Smooth muscle cell (in vitro differentiated cells): ENCODE results near the gene DLX2. TPM values are rescaled to one million over a fixed set of nuclear protein-coding genes. Genes with fewer than 3 reads are reported as not detected.

ENCODE experiments used
- DNase-seq: peaks from one replicate; lab custom pipeline; 2025; ENCODE audit not compliant: unreplicated experiment; lab: John Stamatoyannopoulos, UW
- H2AFZ ChIP-seq: fragments of 200-600 bp; sonication (generic); 2 replicates; pipeline ENCODE4 v1.6.0; 2016; ENCODE audit warnings: antibody characterized with exemption, low read depth, mild to moderate bottlenecking
- H3F3A ChIP-seq: fragments of 200-600 bp; sonication (generic); 2 replicates; pipeline ENCODE4 v1.6.0; 2017; ENCODE audit warnings: antibody characterized with exemption, low read depth
- H3K27ac ChIP-seq: fragments of 200-600 bp; sonication (generic); 2 replicates; pipeline ENCODE4 v1.5.1; 2016; ENCODE audit warnings: low read depth, mild to moderate bottlenecking
- H3K27me3 ChIP-seq: fragments of 200-600 bp; sonication (generic); 2 replicates; pipeline ENCODE4 v1.6.1; 2016; ENCODE audit warnings: low read depth, mild to moderate bottlenecking
- H3K36me3 ChIP-seq: fragments of 200-600 bp; sonication (generic); 2 replicates; pipeline ENCODE4 v1.5.1; 2016; ENCODE audit warnings: low read depth
- H3K4me1 ChIP-seq: fragments of 200-600 bp; sonication (generic); 2 replicates; pipeline ENCODE4 v1.5.1; 2016; ENCODE audit warnings: low read depth
- H3K4me2 ChIP-seq: fragments of 200-600 bp; sonication (generic); 2 replicates; pipeline ENCODE4 v1.6.0; 2016; ENCODE audit warnings: mild to moderate bottlenecking
- H3K4me3 ChIP-seq: fragments of 200-600 bp; sonication (generic); 2 replicates; pipeline ENCODE4 v1.5.1; 2016; ENCODE audit warnings: mild to moderate bottlenecking
- H3K79me2 ChIP-seq: fragments of 200-600 bp; sonication (generic); 2 replicates; pipeline ENCODE4 v1.6.0; 2016; ENCODE audit warnings: low read depth, mild to moderate bottlenecking
- H3K9ac ChIP-seq: fragments of 200-600 bp; sonication (generic); 2 replicates; pipeline ENCODE4 v1.6.0; 2016; ENCODE audit warnings: low read depth
- H3K9me3 ChIP-seq: fragments of 200-600 bp; sonication (generic); replicated peaks from 2 replicates; pipeline ENCODE4 v1.5.1; 2016; ENCODE audit warnings: low read depth
- H4K20me1 ChIP-seq: fragments of 200-600 bp; sonication (generic); 2 replicates; pipeline ENCODE4 v1.6.0; 2016; ENCODE audit warnings: low read depth
- CTCF ChIP-seq: fragments of 200-600 bp; sonication (generic); IDR thresholded peaks from 2 replicates; pipeline ENCODE4 v1.5.1; 2017; ENCODE audit warnings: borderline replicate concordance, mild to moderate bottlenecking, antibody characterized with exemption; ENCODE audit not compliant: insufficient read depth, poor library complexity, severe bottlenecking
- WGBS: methylation state at CpG from one replicate; pipeline ENCODE4 v1.1.7; 2016; ENCODE audit warnings: low lambda C conversion rate; 5-methylcytosine and 5-hydroxymethylcytosine counted together
- polyA plus RNA-seq: library from polyadenylated mRNA; unstranded; fragments of >200 nt; fragmentation: Nextera tagmentation; extraction: Ambion mirVana; gene quantifications from 2 replicates; pipeline ENCODE4 v1.2.1, GENCODE V29; 2016
- total RNA-seq: library from RNA; depleted of rRNA; stranded (reverse); fragments of >200 nt; gene quantifications from 2 replicates; pipeline ENCODE4 v1.2.3, GENCODE V29; 2014

The DLX2 gene
- total and polyA plus RNA-seq, 2 experiments from 2014 or later = 1.9 TPM

DNA sequence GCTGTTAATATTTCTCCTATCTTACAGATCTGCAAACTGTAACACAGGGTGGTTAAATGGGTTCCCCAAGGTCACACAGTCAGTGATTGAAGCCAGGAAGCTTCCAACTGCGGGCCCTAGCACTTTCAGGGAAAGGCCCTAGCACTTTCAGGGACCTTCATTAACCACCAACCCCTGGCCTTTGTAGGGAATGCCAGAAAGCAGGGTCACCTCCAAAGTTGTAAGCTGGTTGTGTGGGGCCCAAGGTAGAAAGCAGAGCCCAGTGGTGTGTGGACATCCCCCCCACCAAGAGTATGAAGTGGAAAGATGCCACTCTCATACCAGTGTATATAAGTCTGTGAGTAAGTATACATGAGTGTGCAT is 4.4 kb downstream of the DLX2 start:
- TF ChIP-seq CTCF = no peak
- Histone ChIP-seq H3K9ac (peak overlapping the region; percentile 70), H2AFZ (no peak overlapping the region), H3K4me2 (peak overlapping the region; percentile 97), H3K36me3 (no peaks in the 10 kb centered on the region), H3K27me3 (peaks cover 62% of the 10 kb centered on the region), H3K4me3 (peak overlapping the region; percentile 68), H4K20me1 (peaks cover 8% of the 10 kb centered on the region), H3K4me1 (peaks cover 70% of the 10 kb centered on the region), H3K9me3 (no peaks in the 10 kb centered on the region), H3F3A (peaks cover 17% of the 10 kb centered on the region), H3K79me2 (peaks cover 5% of the 10 kb centered on the region), H3K27ac (peak overlapping the region; percentile 89)
- DNase-seq = no peak
- WGBS = 44% methylated on average over 1 of the region's 1 CpG

GRCh38 chr2:172097557-172098131 is 5.1 kb downstream of the DLX2 start:
- H3F3A ChIP-seq = peaks cover 17% of the 10 kb centered on the region
- 28% methylated on average over 9 of the region's 9 CpGs for WGBS
- DNase-seq = no peak
- H3K27ac ChIP-seq = peak overlapping the region; percentile 89
- H3K9me3 ChIP-seq = no peaks in the 10 kb centered on the region
- H3K36me3 ChIP-seq = no peaks in the 10 kb centered on the region
- TF ChIP-seq CTCF = no peak
- peaks cover 8% of the 10 kb centered on the region for H4K20me1 ChIP-seq
- peak overlapping the region; percentile 62 for H3K4me3 ChIP-seq
- peak overlapping the region; percentile 97 for H3K4me2 ChIP-seq
- H3K9ac ChIP-seq = peak overlapping the region; percentile 70
- peak overlapping the region; percentile 57 for H2AFZ ChIP-seq
- peaks cover 66% of the 10 kb centered on the region for H3K4me1 ChIP-seq
- peaks cover 5% of the 10 kb centered on the region for H3K79me2 ChIP-seq
- H3K27me3 ChIP-seq = peaks cover 64% of the 10 kb centered on the region

DNA sequence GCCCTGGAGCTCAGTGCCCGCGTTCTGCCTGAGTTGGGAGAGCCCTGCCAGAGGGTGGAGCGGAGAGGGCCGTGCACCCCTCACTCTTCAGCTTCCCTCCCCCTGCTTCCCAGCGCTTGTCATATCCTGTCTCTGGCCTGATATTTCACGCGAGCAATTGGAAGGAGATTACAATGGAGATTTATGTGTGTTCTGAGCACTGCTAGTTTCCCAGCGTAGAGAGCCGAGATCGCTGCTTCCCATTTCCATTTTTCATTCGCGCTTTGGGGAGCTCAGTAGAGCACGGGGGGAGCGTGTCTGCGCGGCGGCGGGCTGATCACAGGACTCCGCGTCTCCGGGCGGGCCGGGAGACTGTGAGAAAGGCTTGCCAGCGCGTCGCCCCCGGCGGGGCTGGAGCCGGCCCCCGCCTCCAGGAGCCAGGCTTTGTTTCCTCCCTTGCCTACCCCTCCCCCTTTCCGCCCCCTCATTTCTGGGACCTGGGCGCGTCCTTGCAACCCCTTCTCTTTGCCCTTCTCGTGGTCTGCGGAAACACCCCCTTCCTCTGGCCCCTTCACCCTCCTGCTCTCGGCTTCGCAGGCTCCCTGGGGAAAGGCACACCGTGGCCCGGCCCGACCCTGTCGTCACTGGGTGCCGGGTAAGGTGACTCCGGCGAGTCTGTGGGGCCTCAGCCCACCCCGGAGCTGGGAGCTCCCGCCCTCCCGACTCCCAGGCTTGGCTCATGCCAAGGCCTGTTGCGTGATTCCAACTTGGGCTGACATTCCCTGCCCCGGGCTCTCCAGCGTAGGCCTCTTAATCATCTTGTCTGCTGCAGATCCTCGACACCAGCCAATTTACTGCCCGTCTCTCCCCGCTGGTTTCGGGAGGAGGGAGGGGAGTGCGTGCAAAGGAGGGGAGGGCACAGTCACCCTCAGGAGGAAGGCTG is 5.8 kb downstream of the DLX2 start:
- Histone ChIP-seq H3K4me3 (peak overlapping the region; percentile 62), H3K27ac (peak overlapping the region; percentile 89)
- 2% methylated on average over 42 of the region's 55 CpGs for WGBS

More for the DNA sequence above, 5.8 kb downstream of the DLX2 start:
- TF ChIP-seq CTCF = no peak
- peak overlapping the region; percentile 97 for H3K4me2 ChIP-seq
- peaks cover 5% of the 10 kb centered on the region for H3K79me2 ChIP-seq
- DNase-seq = peak; percentile 38
- no peaks in the 10 kb centered on the region for H3K9me3 ChIP-seq
- H2AFZ ChIP-seq = peak overlapping the region; percentile 57
- peaks cover 8% of the 10 kb centered on the region for H4K20me1 ChIP-seq
- H3K4me1 ChIP-seq = peaks cover 66% of the 10 kb centered on the region
- peak overlapping the region; percentile 81 for H3K9ac ChIP-seq
- H3K36me3 ChIP-seq = no peaks in the 10 kb centered on the region
- peaks cover 64% of the 10 kb centered on the region for H3K27me3 ChIP-seq
- peaks cover 17% of the 10 kb centered on the region for H3F3A ChIP-seq
